ENCODE results near the gene CADPS. TPM values are rescaled to one million over a fixed set of nuclear protein-coding genes. Genes with fewer than 3 reads are reported as not detected.

CADPS gene
- total and polyA plus RNA-seq, 9 of the 15 experiments (the other 6 are each of a cell fraction or from before 2014, with no cell fraction given) = not detected

DNA sequence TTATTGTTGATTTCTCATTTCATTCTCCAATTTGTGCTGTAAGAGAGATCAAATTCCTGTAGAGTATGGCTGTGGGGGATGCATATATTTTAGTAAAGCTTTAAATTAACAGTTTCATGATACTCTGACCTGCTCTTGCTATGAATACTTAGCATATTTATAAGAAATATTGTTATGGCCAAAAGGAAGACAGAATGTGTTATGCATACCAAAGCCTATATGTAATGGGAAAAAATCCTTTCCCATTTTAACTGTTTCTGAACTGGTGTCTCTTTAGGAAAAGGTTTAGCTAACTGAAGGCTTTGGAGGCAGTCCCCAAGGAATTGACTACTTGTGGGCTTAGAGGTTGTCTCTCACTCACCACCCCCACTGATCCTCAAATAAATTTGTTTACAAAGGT lies 59.2 kb downstream of the CADPS start:
- intact Hi-C loops (cut with micrococcal nuclease) = no loop called here
- H3K79me2 ChIP-seq (ENCODE audit: control insufficient read depth, insufficient read depth, low read length) = no peaks in the 10 kb centered on the region
- in situ Hi-C loops (cut with MboI) = no loop called here
- no peaks in the 10 kb centered on the region for H3K4me1 ChIP-seq (replicated peaks in 1 of 2; ENCODE audit: control insufficient read depth in 2 of 2, insufficient read depth in 2 of 2, low read length in 2 of 2)
- no peak overlapping the region for H3K9ac ChIP-seq (ENCODE audit: insufficient read depth in 1 of 2, low read depth in 2 of 2, low read length in 2 of 2)
- no peaks in the 10 kb centered on the region for H3K9me1 ChIP-seq (ENCODE audit: control insufficient read depth, insufficient read depth, low read length)
- H3K27me3 ChIP-seq (ENCODE audit: control insufficient read depth in 2 of 2, insufficient read depth in 2 of 2, low read length in 2 of 2) = no peaks in the 10 kb centered on the region
- no TSS peak for BruUV-seq (replicated peaks)
- ChIA-PET POLR2A (no interaction called here), CTCF (ENCODE audit: low intra/inter-chr PET ratio) (no interaction called here)
- no peaks in the 10 kb centered on the region for H3K9me3 ChIP-seq (replicated peaks; ENCODE audit: control insufficient read depth, insufficient read depth, low read depth, low read length)
- no peak overlapping the region for H3K4me2 ChIP-seq (ENCODE audit: insufficient read depth, low read length)
- H2AFZ ChIP-seq (ENCODE audit: low read depth, low read length) = no peak overlapping the region
- DNase-seq (ENCODE audit: extremely low read depth in 1 of 4, low spot score in 3 of 4) (no peak), FAIRE-seq (no peak), ATAC-seq (no peak)
- no peak overlapping the region for H3K27ac ChIP-seq (ENCODE audit: extremely low read depth, low read depth, low read length)
- no peak overlapping the region for H3K4me3 ChIP-seq
- no peaks in the 10 kb centered on the region for H3K36me3 ChIP-seq (ENCODE audit: control insufficient read depth, insufficient read depth, low read length)
- TF ChIP-seq, protein P1, sequence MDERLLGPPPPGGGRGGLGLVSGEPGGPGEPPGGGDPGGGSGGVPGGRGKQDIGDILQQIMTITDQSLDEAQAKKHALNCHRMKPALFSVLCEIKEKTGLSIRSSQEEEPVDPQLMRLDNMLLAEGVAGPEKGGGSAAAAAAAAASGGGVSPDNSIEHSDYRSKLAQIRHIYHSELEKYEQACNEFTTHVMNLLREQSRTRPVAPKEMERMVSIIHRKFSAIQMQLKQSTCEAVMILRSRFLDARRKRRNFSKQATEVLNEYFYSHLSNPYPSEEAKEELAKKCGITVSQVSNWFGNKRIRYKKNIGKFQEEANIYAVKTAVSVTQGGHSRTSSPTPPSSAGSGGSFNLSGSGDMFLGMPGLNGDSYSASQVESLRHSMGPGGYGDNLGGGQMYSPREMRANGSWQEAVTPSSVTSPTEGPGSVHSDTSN (CRISPR knock-in tag; IDR thresholded peaks at IDR 0.05; ENCODE audit: low read depth) = no peak
- TF ChIP-seq, protein P1 (tag; conservative IDR thresholded peaks at IDR 0.05; ENCODE audit: low read depth) = no peak
- TF ChIP-seq HNRNPK (IDR thresholded peaks at IDR 0.05; ENCODE audit: low read depth, low read length, poor library complexity, severe bottlenecking) = no peak
- TF ChIP-seq ZNF445 (CRISPR knock-in tag; IDR thresholded peaks at IDR 0.05; ENCODE audit: low read depth) = no peak
- TF ChIP-seq, protein P2, sequence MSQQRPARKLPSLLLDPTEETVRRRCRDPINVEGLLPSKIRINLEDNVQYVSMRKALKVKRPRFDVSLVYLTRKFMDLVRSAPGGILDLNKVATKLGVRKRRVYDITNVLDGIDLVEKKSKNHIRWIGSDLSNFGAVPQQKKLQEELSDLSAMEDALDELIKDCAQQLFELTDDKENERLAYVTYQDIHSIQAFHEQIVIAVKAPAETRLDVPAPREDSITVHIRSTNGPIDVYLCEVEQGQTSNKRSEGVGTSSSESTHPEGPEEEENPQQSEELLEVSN (IDR thresholded peaks at IDR 0.05; ENCODE audit: borderline replicate concordance in 1 of 2, extremely low read depth in 1 of 2, insufficient read depth in 1 of 2, insufficient read length in 1 of 2, low read depth in 1 of 2, low read length in 1 of 2, poor library complexity in 1 of 2, severe bottlenecking in 1 of 2) = no peak
- TF ChIP-seq ELF2 (CRISPR knock-in tag; IDR thresholded peaks at IDR 0.05) = no peak
- TF ChIP-seq, protein P3, sequence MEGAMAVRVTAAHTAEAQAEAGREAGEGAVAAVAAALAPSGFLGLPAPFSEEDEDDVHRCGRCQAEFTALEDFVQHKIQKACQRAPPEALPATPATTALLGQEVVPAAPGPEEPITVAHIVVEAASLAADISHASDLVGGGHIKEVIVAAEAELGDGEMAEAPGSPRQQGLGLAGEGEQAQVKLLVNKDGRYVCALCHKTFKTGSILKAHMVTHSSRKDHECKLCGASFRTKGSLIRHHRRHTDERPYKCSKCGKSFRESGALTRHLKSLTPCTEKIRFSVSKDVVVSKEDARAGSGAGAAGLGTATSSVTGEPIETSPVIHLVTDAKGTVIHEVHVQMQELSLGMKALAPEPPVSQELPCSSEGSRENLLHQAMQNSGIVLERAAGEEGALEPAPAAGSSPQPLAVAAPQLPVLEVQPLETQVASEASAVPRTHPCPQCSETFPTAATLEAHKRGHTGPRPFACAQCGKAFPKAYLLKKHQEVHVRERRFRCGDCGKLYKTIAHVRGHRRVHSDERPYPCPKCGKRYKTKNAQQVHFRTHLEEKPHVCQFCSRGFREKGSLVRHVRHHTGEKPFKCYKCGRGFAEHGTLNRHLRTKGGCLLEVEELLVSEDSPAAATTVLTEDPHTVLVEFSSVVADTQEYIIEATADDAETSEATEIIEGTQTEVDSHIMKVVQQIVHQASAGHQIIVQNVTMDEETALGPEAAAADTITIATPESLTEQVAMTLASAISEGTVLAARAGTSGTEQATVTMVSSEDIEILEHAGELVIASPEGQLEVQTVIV (CRISPR knock-in tag; IDR thresholded peaks at IDR 0.05; ENCODE audit: borderline replicate concordance) = no peak
- H4K20me1 ChIP-seq (replicated peaks; ENCODE audit: control insufficient read depth, insufficient read depth, low read length) = no peaks in the 10 kb centered on the region

Measured in K562 (cell line).